ENCODE measurements around the gene RIMBP2. TPM values are rescaled to one million over a fixed set of nuclear protein-coding genes. Genes with fewer than 3 reads are reported as not detected.

The RIMBP2 gene
- total RNA-seq, 4 donors from 2014 or later: 0.83 to 1.8 (median 1.4) TPM

DNA sequence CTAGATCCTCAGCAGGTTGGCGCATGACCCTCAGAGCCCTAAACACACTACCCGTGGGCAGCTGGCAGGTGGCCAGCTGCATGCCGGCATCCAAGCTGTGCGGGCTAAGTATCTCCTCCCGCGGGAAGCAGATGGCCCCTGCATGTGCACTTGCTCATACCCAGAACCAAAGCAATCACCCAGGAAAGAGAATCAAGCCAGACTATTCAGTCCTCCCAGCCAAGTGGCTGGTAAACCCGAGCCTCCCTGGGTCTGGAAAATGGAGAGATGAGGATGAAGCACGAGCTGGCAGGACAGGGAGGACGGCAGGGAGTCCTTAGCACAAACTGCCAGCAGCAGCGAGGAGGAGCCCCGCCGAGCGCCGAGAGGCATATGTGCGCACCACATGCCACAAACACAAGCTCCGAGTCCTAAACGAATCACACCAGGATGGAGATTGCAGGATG, 139.7 kb downstream of the RIMBP2 start:
- no peak for DNase-seq (ENCODE audit: extremely low spot score)
- TF ChIP-seq, protein P1, sequence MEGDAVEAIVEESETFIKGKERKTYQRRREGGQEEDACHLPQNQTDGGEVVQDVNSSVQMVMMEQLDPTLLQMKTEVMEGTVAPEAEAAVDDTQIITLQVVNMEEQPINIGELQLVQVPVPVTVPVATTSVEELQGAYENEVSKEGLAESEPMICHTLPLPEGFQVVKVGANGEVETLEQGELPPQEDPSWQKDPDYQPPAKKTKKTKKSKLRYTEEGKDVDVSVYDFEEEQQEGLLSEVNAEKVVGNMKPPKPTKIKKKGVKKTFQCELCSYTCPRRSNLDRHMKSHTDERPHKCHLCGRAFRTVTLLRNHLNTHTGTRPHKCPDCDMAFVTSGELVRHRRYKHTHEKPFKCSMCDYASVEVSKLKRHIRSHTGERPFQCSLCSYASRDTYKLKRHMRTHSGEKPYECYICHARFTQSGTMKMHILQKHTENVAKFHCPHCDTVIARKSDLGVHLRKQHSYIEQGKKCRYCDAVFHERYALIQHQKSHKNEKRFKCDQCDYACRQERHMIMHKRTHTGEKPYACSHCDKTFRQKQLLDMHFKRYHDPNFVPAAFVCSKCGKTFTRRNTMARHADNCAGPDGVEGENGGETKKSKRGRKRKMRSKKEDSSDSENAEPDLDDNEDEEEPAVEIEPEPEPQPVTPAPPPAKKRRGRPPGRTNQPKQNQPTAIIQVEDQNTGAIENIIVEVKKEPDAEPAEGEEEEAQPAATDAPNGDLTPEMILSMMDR (IDR thresholded peaks at IDR 0.05): no peak
- no peak for TF ChIP-seq POLR2AphosphoS5 (IDR thresholded peaks at IDR 0.05)
- no peak for TF ChIP-seq POLR2A (IDR thresholded peaks at IDR 0.05; ENCODE audit: low read depth)
- TF ChIP-seq EP300 (IDR thresholded peaks at IDR 0.05): no peak
- Histone ChIP-seq H3K27me3 (no peaks in the 10 kb centered on the region), H3K4me3 (no peak overlapping the region), H3K36me3 (no peaks in the 10 kb centered on the region), H3K9me3 (peaks cover 0 to 12% (median 3%) of the 10 kb centered on the region in 4 donors), H3K27ac (replicated peaks in 1 of 4) (no peak overlapping the region), H3K4me1 (no peaks in the 10 kb centered on the region)
- 76% methylated on average over 8 of the region's 17 CpGs for WGBS
- intact Hi-C loops (cut with DNase I): no loop called here

DNA sequence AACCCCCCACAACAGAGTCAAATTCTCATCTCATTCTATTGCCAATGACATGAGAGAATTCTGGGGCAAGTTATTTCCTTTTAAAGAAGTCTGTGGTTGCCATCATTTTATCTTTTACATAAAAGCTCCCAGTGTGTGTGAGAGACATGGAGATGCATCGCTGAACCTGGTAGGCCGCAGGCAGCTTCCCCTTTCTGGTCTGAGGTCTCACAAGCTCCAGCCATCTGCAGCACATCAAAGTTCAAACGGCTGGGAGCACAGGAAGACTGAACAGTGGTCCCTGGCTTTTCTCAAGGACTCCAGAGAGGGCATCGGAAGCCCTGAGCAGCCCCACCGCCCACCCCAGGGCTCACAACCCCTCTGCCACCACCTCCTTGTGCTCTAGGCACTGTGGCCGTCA, 141.7 kb downstream of the RIMBP2 start:
- no peaks in the 10 kb centered on the region for H3K27me3 ChIP-seq
- TF ChIP-seq POLR2AphosphoS5 (IDR thresholded peaks at IDR 0.05) (no peak), EP300 (IDR thresholded peaks at IDR 0.05) (no peak), POLR2A (IDR thresholded peaks at IDR 0.05; ENCODE audit: low read depth) (no peak)
- TF ChIP-seq, protein P1 (IDR thresholded peaks at IDR 0.05): no peak
- H3K36me3 ChIP-seq: no peaks in the 10 kb centered on the region
- H3K27ac ChIP-seq (replicated peaks in 1 of 4): no peak overlapping the region
- WGBS: 70% methylated on average over 5 of the region's 6 CpGs
- no peak overlapping the region for H3K4me3 ChIP-seq
- no peak for DNase-seq (ENCODE audit: extremely low spot score)
- intact Hi-C loops (cut with DNase I): no loop called here
- H3K4me1 ChIP-seq: no peaks in the 10 kb centered on the region
- peaks cover 0 to 12% (median 3%) of the 10 kb centered on the region in 4 donors for H3K9me3 ChIP-seq

DNA sequence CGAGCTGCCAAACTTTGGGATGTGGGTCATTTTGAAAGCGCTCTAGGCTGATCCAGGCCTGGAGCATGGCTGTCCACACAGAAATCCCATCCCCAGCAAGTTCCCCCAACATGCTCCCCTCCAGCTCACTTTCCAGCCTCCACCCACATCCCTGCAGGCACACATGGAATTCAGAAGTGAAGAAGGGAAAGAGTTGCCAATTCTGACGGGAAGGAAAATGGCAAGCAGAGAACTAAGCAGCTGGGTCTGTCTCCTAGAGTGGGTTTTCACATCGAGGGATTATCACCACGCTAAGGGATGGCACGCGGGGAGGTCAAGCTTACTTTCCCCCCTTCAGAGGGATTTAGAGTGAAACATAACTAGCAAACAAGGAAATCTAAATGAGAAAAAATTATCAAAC, 142.3 kb downstream of the RIMBP2 start:
- WGBS: 77% methylated on average over 7 of the region's 7 CpGs
- intact Hi-C loops (cut with DNase I): no loop called here
- Histone ChIP-seq H3K4me1 (no peaks in the 10 kb centered on the region), H3K4me3 (no peak overlapping the region), H3K27me3 (no peaks in the 10 kb centered on the region), H3K9me3 (peaks cover 0 to 12% (median 3%) of the 10 kb centered on the region in 4 donors), H3K36me3 (no peaks in the 10 kb centered on the region), H3K27ac (replicated peaks in 1 of 4) (no peak overlapping the region)
- TF ChIP-seq, protein P1 (IDR thresholded peaks at IDR 0.05): no peak
- no peak for TF ChIP-seq EP300 (IDR thresholded peaks at IDR 0.05)
- no peak for TF ChIP-seq POLR2A (IDR thresholded peaks at IDR 0.05; ENCODE audit: low read depth)
- no peak for TF ChIP-seq POLR2AphosphoS5 (IDR thresholded peaks at IDR 0.05)
- DNase-seq (ENCODE audit: extremely low spot score): no peak

DNA sequence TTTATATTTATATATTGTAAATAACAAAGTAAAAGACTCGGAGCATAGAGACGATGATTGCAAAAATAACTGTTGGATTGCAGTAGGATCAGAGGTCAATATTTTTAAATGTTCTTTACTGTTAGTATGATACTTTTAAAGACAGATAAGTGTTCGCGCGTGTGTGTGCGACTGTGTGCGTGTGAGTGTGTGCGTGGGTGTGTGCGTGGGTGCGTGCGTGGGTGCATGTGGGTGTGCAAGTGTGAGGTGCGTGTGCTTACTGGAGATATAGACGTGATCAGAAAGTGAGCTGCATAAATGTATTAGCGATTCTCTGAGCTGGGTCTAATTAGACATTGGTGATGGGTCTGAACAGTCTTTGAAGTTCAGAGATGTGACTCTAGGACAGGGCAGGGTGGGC, 142.9 kb downstream of the RIMBP2 start:
- no peak overlapping the region for H3K27ac ChIP-seq (replicated peaks in 1 of 4)
- intact Hi-C loops (cut with DNase I): no loop called here
- DNase-seq (ENCODE audit: extremely low spot score): no peak
- no peaks in the 10 kb centered on the region for H3K27me3 ChIP-seq
- peaks cover 0 to 12% (median 3%) of the 10 kb centered on the region in 4 donors for H3K9me3 ChIP-seq
- 91% methylated on average over 14 of the region's 14 CpGs for WGBS
- H3K36me3 ChIP-seq: no peaks in the 10 kb centered on the region
- no peaks in the 10 kb centered on the region for H3K4me1 ChIP-seq
- no peak overlapping the region for H3K4me3 ChIP-seq
- TF ChIP-seq EP300 (IDR thresholded peaks at IDR 0.05): no peak
- TF ChIP-seq POLR2AphosphoS5 (IDR thresholded peaks at IDR 0.05): no peak
- TF ChIP-seq, protein P1 (IDR thresholded peaks at IDR 0.05): no peak
- TF ChIP-seq POLR2A (IDR thresholded peaks at IDR 0.05; ENCODE audit: low read depth): no peak

DNA sequence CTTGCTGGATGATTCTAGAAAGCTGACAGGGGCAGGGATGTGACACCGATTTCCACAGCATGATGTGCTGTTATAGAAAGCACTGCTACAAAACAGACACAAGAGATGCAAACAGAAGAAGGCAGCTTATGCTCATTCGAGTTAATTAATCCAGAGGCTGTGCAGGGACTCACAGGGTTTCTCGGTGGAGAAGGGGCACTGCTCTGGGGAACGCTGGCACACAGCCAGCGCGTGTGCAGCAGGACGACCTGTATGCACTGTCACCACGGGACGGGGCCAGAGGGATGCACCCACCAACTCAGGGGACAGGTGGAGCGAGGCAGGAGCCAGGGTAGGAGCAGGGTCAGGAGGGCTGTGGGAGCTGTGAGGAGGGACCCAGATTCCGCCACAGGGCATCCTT, 143.5 kb downstream of the RIMBP2 start:
- Histone ChIP-seq H3K4me3 (no peak overlapping the region), H3K4me1 (no peaks in the 10 kb centered on the region), H3K27me3 (no peaks in the 10 kb centered on the region), H3K9me3 (peaks cover 0 to 12% (median 3%) of the 10 kb centered on the region in 4 donors), H3K36me3 (no peaks in the 10 kb centered on the region), H3K27ac (replicated peaks in 1 of 4) (no peak overlapping the region)
- DNase-seq (ENCODE audit: extremely low spot score): no peak
- WGBS: 54% methylated on average over 4 of the region's 11 CpGs
- no peak for TF ChIP-seq POLR2A (IDR thresholded peaks at IDR 0.05; ENCODE audit: low read depth)
- no peak for TF ChIP-seq POLR2AphosphoS5 (IDR thresholded peaks at IDR 0.05)
- TF ChIP-seq, protein P1 (IDR thresholded peaks at IDR 0.05): no peak
- TF ChIP-seq EP300 (IDR thresholded peaks at IDR 0.05): no peak
- intact Hi-C loops (cut with DNase I): no loop called here
